Spleen (tissue), 7 donors: Measurements from ENCODE around the gene YAE1.

Experiments used
- CTCF ChIP-seq, 11 experiments: fragments of 200-600 bp in 7 of 11; fragments of 450-650 bp in 4 of 11; sonication (generic) in 4 of 11; IDR thresholded peaks in 8 of 11; conservative IDR thresholded peaks in 3 of 11; 1 replicate in 7 of 11; 2 replicates in 4 of 11; pipeline versions ENCODE4 v1.4.0 to v1.8.0; 2016 to 2021; ENCODE audit warnings: antibody characterized with exemption in 11 of 11, inconsistent platforms in 4 of 11, mild to moderate bottlenecking in 1 of 11
- POLR2AphosphoS5 ChIP-seq, 3 donors: sonication (generic); formaldehyde crosslinking; IDR thresholded peaks; one replicate each; pipeline ENCODE4 v1.5.1; 2017; ENCODE audit warnings: antibody characterized with exemption in 3 of 3
- donor health status: DM: no; HTN: no; CAD: no; lungs with moderate emphysema.
- donor health status: DM: no; HTN: no; CAD: no.
- donor health status: DM: no; HTN: no; CAD: no.

DNA sequence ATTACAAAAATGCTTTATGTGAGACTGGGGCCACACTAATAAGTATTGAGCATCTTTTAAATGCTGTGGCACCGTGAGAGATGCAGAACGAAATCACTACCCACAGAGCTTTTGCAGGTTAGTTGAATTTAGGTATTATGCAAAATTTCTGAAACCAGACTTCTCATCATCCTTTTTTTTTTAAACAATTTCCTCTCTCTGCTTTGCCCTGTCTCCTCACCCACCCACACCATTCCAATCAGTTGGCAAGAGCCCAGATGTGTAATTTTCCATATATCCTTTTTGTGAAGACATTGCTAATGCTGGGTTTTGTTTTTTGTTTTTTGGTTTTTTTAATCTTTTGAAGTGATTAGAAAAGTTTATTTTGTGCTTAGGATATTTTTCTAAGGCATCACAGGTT lies 1.1 kb downstream of the YAE1 start:
- TF ChIP-seq CTCF (IDR thresholded peaks at IDR 0.05 in 8 of 11, conservative IDR thresholded peaks at IDR 0.05 in 3 of 11) (no peak), POLR2AphosphoS5 (IDR thresholded peaks at IDR 0.05) (no peak)
